ENCODE results near the gene GET4. TPM values are rescaled to one million over a fixed set of nuclear protein-coding genes. Genes with fewer than 3 reads are reported as not detected.
A peak's percentile ranks its signal among the peaks of the same experiment; 100 is the strongest.

The GET4 gene
- total RNA-seq, 1 donor from 2014 or later = 17.2 TPM

GRCh38 chr7:921071-921461, 44.7 kb downstream of the GET4 start:
- Histone ChIP-seq H3K27ac (no peak overlapping the region), H3K9me3 (ENCODE audit: low read depth) (no peaks in the 10 kb centered on the region), H3F3A (ENCODE audit: low read depth) (no peaks in the 10 kb centered on the region), H4K20me1 (ENCODE audit: low read depth) (no peaks in the 10 kb centered on the region), H3K4me3 (no peak overlapping the region), H3K9ac (no peak overlapping the region), H2AFZ (replicated peaks) (no peak overlapping the region), H3K79me2 (ENCODE audit: low read depth) (no peaks in the 10 kb centered on the region), H3K4me1 (no peaks in the 10 kb centered on the region), H3K36me3 (no peaks in the 10 kb centered on the region), H3K27me3 (no peaks in the 10 kb centered on the region), H3K4me2 (no peak overlapping the region)
- H3K36me3 Mint-ChIP-seq = no peaks in the 10 kb centered on the region
- H3K4me3 Mint-ChIP-seq = no peak overlapping the region
- H3K27me3 Mint-ChIP-seq (ENCODE audit: insufficient read depth, low read depth) = no peaks in the 10 kb centered on the region
- DNase-seq (ENCODE audit: low spot score) = no peak
- peak overlapping the region; percentile 63 for H3K27ac Mint-ChIP-seq
- H3K9me3 Mint-ChIP-seq = no peaks in the 10 kb centered on the region
- TF ChIP-seq EZH2 (IDR thresholded peaks at IDR 0.05) (no peak), CTCF (IDR thresholded peaks at IDR 0.05) (no peak)
- H3K4me1 Mint-ChIP-seq = peaks cover 12% of the 10 kb centered on the region

GRCh38 chr7:921581-922333, 45.4 kb downstream of the GET4 start:
- no peak overlapping the region for H3K4me3 Mint-ChIP-seq
- H3K9ac ChIP-seq = no peak overlapping the region
- H3K9me3 Mint-ChIP-seq = no peaks in the 10 kb centered on the region
- H3K9me3 ChIP-seq (ENCODE audit: low read depth) = no peaks in the 10 kb centered on the region
- no peak overlapping the region for H3K4me2 ChIP-seq
- peaks cover 7% of the 10 kb centered on the region for H3K4me1 Mint-ChIP-seq
- DNase-seq (ENCODE audit: low spot score) = no peak
- H2AFZ ChIP-seq (replicated peaks) = no peak overlapping the region
- H3K27ac ChIP-seq = no peak overlapping the region
- no peak for TF ChIP-seq CTCF (IDR thresholded peaks at IDR 0.05)
- TF ChIP-seq EZH2phosphoT487 (IDR thresholded peaks at IDR 0.05) = no peak
- no peak for TF ChIP-seq EZH2 (IDR thresholded peaks at IDR 0.05)
- no peaks in the 10 kb centered on the region for H3K36me3 Mint-ChIP-seq
- no peaks in the 10 kb centered on the region for H4K20me1 ChIP-seq (ENCODE audit: low read depth)
- H3F3A ChIP-seq (ENCODE audit: low read depth) = no peaks in the 10 kb centered on the region
- no peak overlapping the region for H3K27ac Mint-ChIP-seq
- no peaks in the 10 kb centered on the region for H3K4me1 ChIP-seq
- no peak overlapping the region for H3K4me3 ChIP-seq
- H3K27me3 ChIP-seq = no peaks in the 10 kb centered on the region
- H3K79me2 ChIP-seq (ENCODE audit: low read depth) = no peaks in the 10 kb centered on the region
- H3K36me3 ChIP-seq = no peaks in the 10 kb centered on the region
- no peaks in the 10 kb centered on the region for H3K27me3 Mint-ChIP-seq (ENCODE audit: insufficient read depth, low read depth)

- H3K9ac ChIP-seq = no peak overlapping the region
- no peak overlapping the region for H3K4me2 ChIP-seq
- H3K27ac Mint-ChIP-seq = no peak overlapping the region
- H3K36me3 Mint-ChIP-seq = no peaks in the 10 kb centered on the region
- peaks cover 6% of the 10 kb centered on the region for H3K4me1 Mint-ChIP-seq
- no peaks in the 10 kb centered on the region for H3K9me3 ChIP-seq (ENCODE audit: low read depth)
- H2AFZ ChIP-seq (replicated peaks) = no peak overlapping the region
- H4K20me1 ChIP-seq (ENCODE audit: low read depth) = no peaks in the 10 kb centered on the region
- no peaks in the 10 kb centered on the region for H3K9me3 Mint-ChIP-seq
- H3K4me1 ChIP-seq = no peaks in the 10 kb centered on the region
- H3K27me3 Mint-ChIP-seq (ENCODE audit: insufficient read depth, low read depth) = no peaks in the 10 kb centered on the region
- no peak overlapping the region for H3K4me3 Mint-ChIP-seq
- H3K36me3 ChIP-seq = no peaks in the 10 kb centered on the region
- H3K4me3 ChIP-seq = no peak overlapping the region
- TF ChIP-seq EZH2phosphoT487 (IDR thresholded peaks at IDR 0.05) = no peak
- no peak for TF ChIP-seq EZH2 (IDR thresholded peaks at IDR 0.05)
- TF ChIP-seq CTCF (IDR thresholded peaks at IDR 0.05) = no peak
- no peak overlapping the region for H3K27ac ChIP-seq
- DNase-seq (ENCODE audit: low spot score) = no peak
- no peaks in the 10 kb centered on the region for H3K79me2 ChIP-seq (ENCODE audit: low read depth)
- H3F3A ChIP-seq (ENCODE audit: low read depth) = no peaks in the 10 kb centered on the region
- no peaks in the 10 kb centered on the region for H3K27me3 ChIP-seq
These were observed 46.2 kb downstream of the GET4 start for GRCh38 chr7:922334-923107.
